ENCODE results near the gene TMA16. TPM values are rescaled to one million over a fixed set of nuclear protein-coding genes. Genes with fewer than 3 reads are reported as not detected.

The TMA16 gene
- total RNA-seq, 1 donor from 2014 or later = 30.8 TPM

DNA sequence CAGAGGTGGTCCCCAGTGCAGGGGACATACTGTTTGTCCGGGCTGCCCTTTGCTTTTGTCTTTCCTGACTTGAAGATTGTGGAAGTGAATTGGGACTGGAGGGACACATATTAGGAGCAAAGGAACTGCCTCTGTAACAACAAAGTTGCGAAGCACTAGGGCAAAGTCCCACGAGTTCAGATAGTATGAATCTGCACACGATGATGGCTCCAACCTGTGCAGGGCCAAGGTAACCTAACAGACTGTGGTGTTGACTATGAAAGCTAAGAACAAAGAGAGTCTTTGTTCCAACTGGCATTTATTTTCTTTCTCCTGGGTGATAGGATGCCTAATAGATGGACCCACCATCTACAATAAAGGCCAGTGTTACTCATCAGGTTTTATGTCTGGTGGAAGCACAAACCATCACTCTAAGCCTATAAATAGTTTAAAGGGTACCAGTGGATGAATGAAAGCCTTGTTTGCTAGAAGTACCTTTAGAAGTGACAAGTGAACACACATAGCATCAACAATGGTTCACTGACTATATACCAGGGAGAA, 71.8 kb downstream of the TMA16 start:
- no peak overlapping the region for H3K27ac Mint-ChIP-seq (ENCODE audit: unreplicated experiment)
- no peaks in the 10 kb centered on the region for H3K4me1 Mint-ChIP-seq (ENCODE audit: unreplicated experiment)
- no peak overlapping the region for H3K4me3 Mint-ChIP-seq (ENCODE audit: unreplicated experiment)
- peaks cover 40% of the 10 kb centered on the region for H3K27me3 Mint-ChIP-seq (ENCODE audit: unreplicated experiment)
- no peaks in the 10 kb centered on the region for H3K9me3 Mint-ChIP-seq (ENCODE audit: unreplicated experiment)
- H3K36me3 Mint-ChIP-seq (ENCODE audit: unreplicated experiment) = no peaks in the 10 kb centered on the region
- no peak for DNase-seq (ENCODE audit: extremely low spot score, unreplicated experiment)
- no peak for TF ChIP-seq CTCF (IDR thresholded peaks at IDR 0.05)

DNA sequence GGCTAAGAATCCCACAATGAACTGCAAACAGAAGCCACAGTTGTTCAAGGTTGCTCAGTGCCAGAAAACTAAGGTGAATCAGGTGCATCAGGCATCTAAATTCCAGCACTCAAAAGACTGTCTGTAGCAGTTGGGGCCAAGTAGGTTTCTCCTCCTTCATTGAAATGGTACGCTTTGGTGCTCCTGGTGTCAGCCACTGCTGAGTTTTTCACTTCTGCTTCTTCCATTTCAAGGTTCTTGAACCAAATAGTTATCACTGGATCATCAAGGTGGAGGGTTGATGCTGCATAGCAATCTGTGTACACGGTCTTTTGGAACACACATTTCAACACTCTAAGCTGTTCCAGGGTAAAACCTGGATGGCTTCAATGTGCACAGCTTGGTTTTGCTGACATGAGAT, 74.4 kb downstream of the TMA16 start:
- Mint-ChIP-seq H3K27ac (ENCODE audit: unreplicated experiment) (no peak overlapping the region), H3K36me3 (ENCODE audit: unreplicated experiment) (no peaks in the 10 kb centered on the region), H3K27me3 (ENCODE audit: unreplicated experiment) (peaks cover 25% of the 10 kb centered on the region), H3K4me1 (ENCODE audit: unreplicated experiment) (no peaks in the 10 kb centered on the region), H3K9me3 (ENCODE audit: unreplicated experiment) (no peaks in the 10 kb centered on the region), H3K4me3 (ENCODE audit: unreplicated experiment) (no peak overlapping the region)
- TF ChIP-seq CTCF (IDR thresholded peaks at IDR 0.05) = no peak
- DNase-seq (ENCODE audit: extremely low spot score, unreplicated experiment) = no peak

Other genes with a start within 250 kb of the TMA16 start
- gene NPY1R, start 162.1 kb upstream of the TMA16 start, total RNA-seq = 0.94 and 1.3 TPM in 2 replicates
- 0.16 TPM in 1 of 2 replicates, not detected in the other for gene NPY5R, start 150.8 kb upstream of the TMA16 start, total RNA-seq
- gene TKTL2, start 20.9 kb upstream of the TMA16 start, total RNA-seq = not detected in 2 replicates

All from osteocyte (in vitro differentiated cells).